Ishikawa (cell line): Measurements from ENCODE around the gene NTNG1.

Experiments used
- CEBPB ChIP-seq: IDR thresholded peaks from 2 replicates; pipeline ENCODE4 v1.6.1; 2012
- CREB1 ChIP-seq: IDR thresholded peaks from 2 replicates; pipeline ENCODE4 v1.6.1; 2012; ENCODE audit warnings: low read depth
- EGR1 ChIP-seq: IDR thresholded peaks from 2 replicates; pipeline ENCODE4 v1.6.1; 2012
- EP300 ChIP-seq: IDR thresholded peaks from 2 replicates; pipeline ENCODE4 v1.6.1; 2012; ENCODE audit warnings: borderline replicate concordance
- FOXM1 ChIP-seq: IDR thresholded peaks from 2 replicates; pipeline ENCODE4 v1.6.1; 2012; ENCODE audit warnings: low read depth, borderline replicate concordance
- NFIC ChIP-seq: IDR thresholded peaks from 2 replicates; pipeline ENCODE4 v1.6.1; 2012
- RAD21 ChIP-seq: IDR thresholded peaks from 2 replicates; pipeline ENCODE4 v1.6.1; 2012; ENCODE audit warnings: low read depth
- TAF1 ChIP-seq: IDR thresholded peaks from 2 replicates; pipeline ENCODE4 v1.6.1; 2012; ENCODE audit warnings: low read depth, mild to moderate bottlenecking
- TCF12 ChIP-seq: IDR thresholded peaks from 2 replicates; pipeline ENCODE4 v1.6.1; 2012; ENCODE audit warnings: low read depth
- TEAD4 ChIP-seq: IDR thresholded peaks from 2 replicates; pipeline ENCODE4 v1.6.1; 2012
- YY1 ChIP-seq: IDR thresholded peaks from 2 replicates; pipeline ENCODE4 v1.6.1; 2012; ENCODE audit warnings: low read depth
- ZBTB7A ChIP-seq: IDR thresholded peaks from 2 replicates; pipeline ENCODE4 v1.6.1; 2012; ENCODE audit warnings: low read depth
- TF ChIP-seq, protein P1 (sequence below): IDR thresholded peaks from 2 replicates; pipeline ENCODE4 v1.6.1; 2012; ENCODE audit warnings: low read depth, mild to moderate bottlenecking
- TF ChIP-seq, protein P2 (sequence below): IDR thresholded peaks from 2 replicates; pipeline ENCODE4 v1.6.1; 2012

DNA sequence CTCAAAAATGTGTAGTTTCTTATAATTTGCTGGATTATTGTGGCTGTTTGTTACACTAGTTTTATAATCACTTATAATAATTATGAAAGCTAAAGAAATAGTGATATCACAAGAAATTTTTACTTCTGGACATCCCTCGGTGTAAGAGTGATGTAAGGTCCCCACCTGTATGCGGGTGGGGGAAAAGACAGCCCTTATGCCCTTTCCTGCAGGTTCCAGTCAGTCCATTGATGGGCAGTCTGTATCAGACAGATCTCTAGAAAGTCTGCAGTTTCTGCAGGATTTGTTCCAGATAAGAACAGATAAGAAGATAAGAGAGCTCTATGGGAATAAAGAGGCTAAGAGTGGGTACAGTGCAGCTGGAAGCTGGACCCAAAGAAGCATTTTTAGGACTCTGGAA lies 89.3 kb downstream of the NTNG1 start:
- TF ChIP-seq YY1, result no peak
- no peak for TF ChIP-seq EP300
- no peak for TF ChIP-seq TAF1
- no peak for TF ChIP-seq TEAD4
- TF ChIP-seq ZBTB7A, result no peak
- TF ChIP-seq RAD21, result no peak
- TF ChIP-seq CREB1, result no peak
- TF ChIP-seq FOXM1, result no peak
- TF ChIP-seq, protein P1, sequence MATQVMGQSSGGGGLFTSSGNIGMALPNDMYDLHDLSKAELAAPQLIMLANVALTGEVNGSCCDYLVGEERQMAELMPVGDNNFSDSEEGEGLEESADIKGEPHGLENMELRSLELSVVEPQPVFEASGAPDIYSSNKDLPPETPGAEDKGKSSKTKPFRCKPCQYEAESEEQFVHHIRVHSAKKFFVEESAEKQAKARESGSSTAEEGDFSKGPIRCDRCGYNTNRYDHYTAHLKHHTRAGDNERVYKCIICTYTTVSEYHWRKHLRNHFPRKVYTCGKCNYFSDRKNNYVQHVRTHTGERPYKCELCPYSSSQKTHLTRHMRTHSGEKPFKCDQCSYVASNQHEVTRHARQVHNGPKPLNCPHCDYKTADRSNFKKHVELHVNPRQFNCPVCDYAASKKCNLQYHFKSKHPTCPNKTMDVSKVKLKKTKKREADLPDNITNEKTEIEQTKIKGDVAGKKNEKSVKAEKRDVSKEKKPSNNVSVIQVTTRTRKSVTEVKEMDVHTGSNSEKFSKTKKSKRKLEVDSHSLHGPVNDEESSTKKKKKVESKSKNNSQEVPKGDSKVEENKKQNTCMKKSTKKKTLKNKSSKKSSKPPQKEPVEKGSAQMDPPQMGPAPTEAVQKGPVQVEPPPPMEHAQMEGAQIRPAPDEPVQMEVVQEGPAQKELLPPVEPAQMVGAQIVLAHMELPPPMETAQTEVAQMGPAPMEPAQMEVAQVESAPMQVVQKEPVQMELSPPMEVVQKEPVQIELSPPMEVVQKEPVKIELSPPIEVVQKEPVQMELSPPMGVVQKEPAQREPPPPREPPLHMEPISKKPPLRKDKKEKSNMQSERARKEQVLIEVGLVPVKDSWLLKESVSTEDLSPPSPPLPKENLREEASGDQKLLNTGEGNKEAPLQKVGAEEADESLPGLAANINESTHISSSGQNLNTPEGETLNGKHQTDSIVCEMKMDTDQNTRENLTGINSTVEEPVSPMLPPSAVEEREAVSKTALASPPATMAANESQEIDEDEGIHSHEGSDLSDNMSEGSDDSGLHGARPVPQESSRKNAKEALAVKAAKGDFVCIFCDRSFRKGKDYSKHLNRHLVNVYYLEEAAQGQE, result no peak
- no peak for TF ChIP-seq EGR1
- TF ChIP-seq NFIC, result no peak
- no peak for TF ChIP-seq TCF12
- TF ChIP-seq CEBPB, result no peak
- TF ChIP-seq, protein P2, sequence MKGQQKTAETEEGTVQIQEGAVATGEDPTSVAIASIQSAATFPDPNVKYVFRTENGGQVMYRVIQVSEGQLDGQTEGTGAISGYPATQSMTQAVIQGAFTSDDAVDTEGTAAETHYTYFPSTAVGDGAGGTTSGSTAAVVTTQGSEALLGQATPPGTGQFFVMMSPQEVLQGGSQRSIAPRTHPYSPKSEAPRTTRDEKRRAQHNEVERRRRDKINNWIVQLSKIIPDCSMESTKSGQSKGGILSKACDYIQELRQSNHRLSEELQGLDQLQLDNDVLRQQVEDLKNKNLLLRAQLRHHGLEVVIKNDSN, result no peak
